Inflammatory macrophage treated with lipopolysaccharide for 1 hour (primary cell): ENCODE data around the gene FOXO1.
A peak's percentile ranks its signal among the peaks of the same experiment; 100 is the strongest.

ENCODE experiments used
- DNase-seq, 2 donors: peaks; one replicate each; pipeline ENCODE4 v3.0.0-alpha.2; 2020 to 2022

The FOXO1 gene

GRCh38 chr13:40635315-40635995 lies 31.0 kb downstream of the FOXO1 start:
- DNase-seq: no peak

GRCh38 chr13:40632915-40633314 lies 33.5 kb downstream of the FOXO1 start:
- no peak for DNase-seq

DNA sequence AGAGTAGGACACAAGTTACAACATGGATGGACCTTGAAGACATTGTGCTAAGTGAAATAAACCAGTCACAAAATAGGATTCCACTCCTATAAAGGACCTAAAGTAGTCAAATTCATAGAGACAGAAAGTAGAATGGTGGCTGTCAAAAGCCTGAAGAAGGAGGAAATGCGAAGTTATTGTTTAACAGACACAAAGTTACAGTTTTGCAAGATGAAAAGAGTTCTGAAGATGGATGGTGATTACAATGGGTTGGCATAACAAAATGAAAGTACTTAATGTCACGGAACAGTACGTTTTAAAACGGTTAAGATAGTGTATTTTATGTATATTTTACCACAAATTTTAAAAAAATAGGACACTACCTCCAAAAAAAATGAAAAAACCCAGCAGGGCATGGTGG lies 34.8 kb downstream of the FOXO1 start:
- no peak for DNase-seq

GRCh38 chr13:40629678-40630384 lies 36.6 kb downstream of the FOXO1 start:
- DNase-seq: peak; percentile 68 to 74

GRCh38 chr13:40626977-40627376 lies 39.5 kb downstream of the FOXO1 start:
- DNase-seq: no peak

DNA sequence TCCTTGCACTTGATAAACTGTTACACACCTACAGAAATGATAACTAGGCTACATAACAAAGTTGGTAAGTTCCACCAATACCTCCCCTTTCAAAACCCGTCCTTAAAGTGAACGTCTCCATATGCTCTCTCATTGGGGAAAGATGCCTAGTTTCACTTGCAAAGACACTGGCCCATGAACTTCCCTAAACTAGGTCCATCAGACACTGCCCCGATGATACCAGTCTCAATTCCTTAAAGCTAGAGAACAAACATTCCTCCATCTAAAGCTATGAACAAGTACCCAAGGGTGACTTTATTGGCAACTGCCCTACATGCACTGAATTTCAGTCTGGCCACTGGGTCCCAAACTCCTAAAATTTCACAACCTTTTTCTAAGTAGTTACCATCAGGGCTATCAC lies 39.9 kb downstream of the FOXO1 start:
- DNase-seq: peak; percentile 41 to 58

- DNase-seq: peak; percentile 46 to 48
Measured at GRCh38 chr13:40624986-40625385, 41.5 kb downstream of the FOXO1 start.

DNA sequence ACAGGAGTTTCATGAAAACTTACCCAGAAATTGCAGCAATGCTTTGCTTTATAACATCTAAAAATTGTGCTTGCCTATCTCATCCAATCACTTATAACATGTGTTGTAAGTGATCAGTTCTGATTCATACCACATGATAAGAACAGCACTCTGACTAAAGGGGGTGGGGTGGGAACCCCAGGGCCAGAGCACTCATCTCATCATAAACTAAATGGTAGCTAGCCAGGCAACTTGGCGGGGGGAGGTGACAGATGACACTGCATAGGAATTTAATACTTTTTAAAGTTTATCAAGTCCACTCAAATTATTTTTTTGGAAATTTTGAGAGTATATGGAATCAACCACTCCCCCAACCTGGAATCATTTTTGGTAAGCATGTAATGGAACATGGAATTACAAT lies 42.1 kb downstream of the FOXO1 start:
- DNase-seq: no peak

DNA sequence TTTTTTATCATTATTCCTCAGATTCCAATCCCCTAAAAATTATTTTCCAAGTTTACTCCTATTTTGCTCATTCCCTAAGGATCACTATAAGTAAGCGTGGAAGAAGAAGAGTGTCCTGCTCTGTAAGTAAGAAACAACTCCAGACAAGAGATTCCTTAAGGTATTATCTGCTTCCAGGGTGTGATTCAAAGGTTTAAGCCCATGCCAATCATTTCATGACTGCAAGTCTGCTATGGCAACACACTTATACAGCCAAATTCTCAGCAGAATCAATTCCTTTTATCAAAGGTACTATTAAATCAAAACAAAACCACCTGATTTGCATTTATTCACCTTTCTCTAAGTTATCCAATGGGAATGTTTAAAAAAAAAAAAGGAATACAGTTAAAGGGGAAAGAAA lies 43.7 kb downstream of the FOXO1 start:
- DNase-seq: no peak

- DNase-seq: no peak
Measured at GRCh38 chr13:40622246-40622645, 44.2 kb downstream of the FOXO1 start.

DNA sequence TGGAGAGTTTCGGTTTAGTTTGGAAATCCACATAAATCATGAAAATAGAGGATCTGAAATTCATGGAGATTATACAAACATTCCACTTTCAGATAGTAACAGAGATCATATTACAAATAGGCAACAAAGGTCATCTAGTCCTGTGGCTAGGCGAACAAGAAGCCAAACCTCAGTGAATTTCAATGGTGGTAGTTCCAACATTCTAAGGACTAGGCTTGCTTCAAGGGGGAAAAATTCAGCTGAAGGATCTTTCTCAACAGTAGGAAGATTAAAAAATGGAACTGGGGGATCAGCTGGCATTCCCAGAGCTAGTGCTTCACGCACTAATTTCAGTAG lies 47.0 kb downstream of the FOXO1 start:
- no peak for DNase-seq

DNA sequence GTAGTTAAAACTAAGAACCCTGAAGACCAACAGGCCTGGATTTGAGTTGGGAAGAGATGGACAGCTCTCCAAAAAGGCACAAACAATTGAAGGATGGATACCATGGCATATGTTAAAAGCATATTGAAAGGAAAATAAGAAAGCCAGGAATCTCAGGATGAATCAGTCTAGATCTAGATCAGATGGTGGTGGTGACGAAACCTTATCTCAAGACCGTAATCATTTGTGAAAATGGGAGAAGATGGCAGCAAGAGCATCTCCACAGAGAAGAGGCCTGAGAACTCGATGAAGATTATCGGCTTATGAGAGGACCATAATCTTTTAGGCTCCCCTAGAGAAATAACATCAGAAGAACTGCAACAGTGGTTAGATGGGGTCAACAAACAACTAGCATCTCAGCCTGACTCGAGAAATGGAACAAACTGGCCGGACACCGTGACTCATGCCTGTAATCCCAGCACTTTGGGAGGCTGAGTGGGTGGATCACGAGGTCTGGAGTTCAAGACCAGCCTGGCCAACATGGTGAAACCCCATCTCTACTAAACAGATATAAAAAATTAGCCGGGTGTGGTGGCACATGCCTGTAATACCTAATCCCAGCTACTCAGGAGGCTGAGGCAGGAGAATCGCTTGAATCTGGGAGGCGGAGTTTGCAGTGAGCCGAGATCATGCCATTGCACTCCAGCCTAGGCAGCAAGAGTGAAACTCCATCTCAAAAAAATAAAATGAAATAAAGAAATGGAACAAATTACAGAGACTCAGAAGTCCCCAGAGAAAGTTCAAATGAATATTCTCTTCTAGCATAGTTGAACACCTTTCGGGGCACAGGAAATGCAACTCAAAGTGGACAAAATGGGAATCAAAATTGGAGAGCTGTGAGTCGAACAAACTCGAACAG lies 47.6 kb downstream of the FOXO1 start:
- no peak for DNase-seq

GRCh38 chr13:40617801-40618356 lies 48.6 kb downstream of the FOXO1 start:
- peak in 1 of 2 donors; percentile 48 for DNase-seq

GRCh38 chr13:40615619-40616018 lies 50.8 kb downstream of the FOXO1 start:
- no peak for DNase-seq

DNA sequence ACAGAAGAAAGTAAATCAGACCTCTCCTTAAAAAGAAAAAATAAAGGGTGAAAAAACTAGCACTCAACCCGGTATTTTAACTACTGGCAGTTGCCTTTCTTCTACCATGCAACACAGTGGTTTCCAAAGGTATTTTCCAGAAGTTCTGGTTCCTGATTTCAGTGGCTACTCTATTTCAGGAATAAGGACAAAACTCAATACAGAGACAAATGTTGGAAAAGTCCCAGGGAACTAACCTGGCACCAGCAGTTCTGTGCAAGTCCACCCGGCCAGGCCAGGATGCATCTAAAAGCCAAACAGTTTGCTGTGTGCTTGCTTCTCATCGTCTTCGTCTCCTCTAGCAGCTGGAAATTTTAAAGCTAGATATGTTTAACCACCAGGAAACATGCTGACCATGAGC lies 52.5 kb downstream of the FOXO1 start:
- peak; percentile 40 to 67 for DNase-seq

DNA sequence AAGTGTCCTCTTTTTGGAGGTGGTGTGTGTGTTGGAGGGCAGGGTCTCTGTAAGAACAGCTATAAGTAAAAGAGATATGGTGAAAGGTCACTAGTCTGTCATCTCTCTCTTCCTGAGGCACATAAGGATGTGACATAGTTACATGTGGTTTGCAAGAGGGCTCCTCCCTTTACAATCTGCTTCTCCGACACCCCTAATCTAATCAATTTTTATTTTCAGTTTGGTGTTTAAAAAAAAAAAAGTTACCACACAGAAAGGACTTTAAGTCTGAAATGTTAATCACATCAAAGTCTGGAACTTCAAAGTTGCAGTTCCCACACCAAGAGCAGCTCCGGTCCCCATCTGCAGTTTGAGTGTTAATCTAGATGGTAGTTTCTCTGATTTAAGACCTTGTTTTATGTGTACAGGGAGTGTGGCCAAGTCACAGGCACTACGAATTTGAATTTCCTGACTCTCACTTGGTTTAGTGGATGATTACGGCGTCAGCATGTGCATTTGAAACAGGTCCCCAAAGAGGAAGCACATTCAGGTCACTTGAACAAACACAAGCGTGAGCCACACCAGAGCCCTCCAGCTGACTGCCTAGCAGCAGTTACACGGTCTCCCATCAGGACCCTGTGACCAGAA lies 53.1 kb downstream of the FOXO1 start:
- peak; percentile 32 to 77 for DNase-seq

GRCh38 chr13:40612041-40612440 lies 54.4 kb downstream of the FOXO1 start:
- no peak for DNase-seq

DNA sequence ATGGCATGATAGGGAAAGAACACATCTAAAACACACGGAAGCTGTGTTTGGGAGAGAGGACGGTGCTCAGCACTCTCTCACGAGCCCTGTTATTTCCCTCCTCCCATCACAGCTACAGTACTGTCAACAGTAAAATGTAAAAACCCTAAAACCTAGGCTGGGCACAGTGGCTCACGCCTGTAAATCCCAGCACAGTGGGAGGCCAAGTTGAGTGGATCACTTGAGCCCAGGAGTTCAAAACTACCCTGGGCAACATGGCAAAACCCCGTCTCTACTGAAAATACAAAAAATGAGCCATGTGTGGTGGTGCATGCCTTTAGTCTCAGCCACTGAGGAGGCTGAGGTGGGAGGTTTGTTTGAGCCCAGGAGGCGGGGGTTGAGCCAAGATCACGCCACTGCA lies 54.8 kb downstream of the FOXO1 start:
- DNase-seq: no peak

DNA sequence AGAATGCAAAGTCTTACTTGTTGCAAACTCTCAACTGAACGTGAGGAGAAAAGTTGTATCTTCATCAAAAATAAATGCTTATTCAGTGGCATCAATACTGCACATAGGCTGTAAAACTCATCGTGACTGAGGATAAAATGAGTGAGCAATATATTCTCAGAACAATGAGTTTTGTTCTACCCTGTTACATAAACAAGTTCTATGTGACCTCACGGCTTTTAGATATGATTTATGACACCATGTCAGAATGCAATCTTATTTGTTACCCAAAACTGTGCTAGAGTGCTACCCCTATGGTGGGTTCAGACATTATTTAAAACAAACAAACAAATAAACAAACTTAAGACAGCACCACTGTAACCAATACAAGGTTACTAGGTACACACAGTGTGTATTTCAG lies 55.4 kb downstream of the FOXO1 start:
- DNase-seq: no peak

DNA sequence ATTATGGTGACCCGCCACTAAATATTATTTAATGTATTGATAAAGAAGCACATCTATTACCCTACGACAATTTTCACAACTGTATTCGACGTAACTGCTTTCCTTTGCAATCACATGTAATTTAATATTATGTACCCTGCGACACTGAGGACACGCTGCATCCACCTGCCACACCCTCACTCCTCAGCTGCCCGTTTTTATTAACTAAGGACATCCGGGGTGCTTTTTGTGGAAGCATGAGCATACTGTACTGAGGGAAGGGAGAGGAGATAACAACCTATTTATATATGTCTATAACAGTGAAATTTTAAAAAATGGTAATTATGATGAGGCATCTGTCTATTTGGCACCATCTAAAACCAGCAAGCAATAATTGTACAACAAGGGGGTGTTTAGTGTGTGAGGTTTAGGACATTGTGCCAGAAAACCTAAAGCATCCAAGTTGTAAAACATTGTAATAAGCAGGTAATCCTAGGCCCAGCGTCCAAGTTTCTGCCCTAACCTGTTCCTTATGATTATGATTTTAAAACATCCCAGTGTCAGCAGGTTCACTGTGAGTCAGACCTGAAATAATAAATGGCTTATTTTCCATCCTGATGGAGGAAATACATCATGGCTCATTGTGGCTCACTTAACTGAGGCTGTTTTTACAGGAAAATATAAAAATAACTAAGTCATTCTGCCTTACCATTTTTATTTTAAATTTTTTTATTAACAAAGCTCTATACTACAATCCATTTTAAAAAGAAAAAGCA lies 56.3 kb downstream of the FOXO1 start:
- DNase-seq: no peak

DNA sequence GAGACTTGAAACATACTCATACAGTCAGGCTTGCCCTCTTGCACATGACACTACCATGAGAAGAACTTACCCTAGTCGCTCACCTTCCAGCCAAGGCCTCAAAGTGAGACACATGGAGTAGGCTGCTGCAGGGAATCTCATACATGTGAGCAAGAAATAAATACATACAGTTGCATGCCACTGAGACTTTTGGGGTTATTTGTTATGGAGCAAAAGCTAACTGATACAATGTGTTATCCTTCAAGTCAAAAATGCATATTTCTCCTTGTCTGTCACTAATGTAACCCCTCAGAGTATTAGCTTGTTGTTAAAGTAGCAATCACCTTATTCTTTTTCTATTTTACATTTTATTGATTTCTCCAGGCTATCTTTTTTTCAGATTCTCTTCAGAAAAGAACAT lies 58.1 kb downstream of the FOXO1 start:
- no peak for DNase-seq

DNA sequence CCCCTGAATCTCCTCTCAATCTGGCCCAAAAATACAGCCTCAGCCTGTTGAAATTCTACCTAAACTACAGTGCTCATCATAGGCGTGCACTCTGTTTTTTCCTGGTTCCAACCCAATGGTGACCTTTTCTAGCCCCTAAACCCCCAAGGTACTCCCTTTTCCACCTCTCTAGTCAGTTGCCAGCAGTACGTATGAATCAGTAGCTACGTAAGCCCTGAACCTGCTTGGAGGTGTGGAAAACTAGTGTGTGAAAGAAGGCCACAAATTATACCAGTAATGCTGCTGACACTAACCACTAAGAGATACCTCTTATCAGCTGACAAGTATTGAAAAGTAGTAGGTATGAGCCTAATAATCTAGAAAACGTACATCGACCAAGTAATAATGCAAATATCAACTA lies 60.9 kb downstream of the FOXO1 start:
- no peak for DNase-seq
